ENCODE data around the gene WFDC5.

DNA sequence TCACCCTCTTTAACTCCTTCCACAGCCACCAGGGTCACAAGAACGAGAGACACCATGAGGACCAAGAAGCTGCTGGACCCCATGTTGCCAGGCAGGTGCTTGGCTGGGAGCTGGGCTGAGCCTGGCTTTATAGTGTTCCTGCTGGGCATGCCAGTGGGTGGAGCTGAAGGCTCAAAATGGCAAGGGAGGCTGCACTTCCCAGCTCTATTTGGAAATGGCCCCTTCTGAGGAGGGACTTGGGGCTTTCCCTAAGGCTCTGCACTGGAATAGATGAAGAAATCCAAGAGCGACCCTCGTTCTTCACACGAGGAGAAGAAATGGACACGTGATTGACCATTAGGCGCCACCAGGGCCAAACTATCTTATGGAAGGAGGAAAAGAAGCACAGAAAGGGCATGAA lies 9.4 kb upstream of the WFDC5 start, which contains the start of gene WFDC12:
- TF ChIP-seq CTCF (IDR thresholded peaks at IDR 0.05) (no peak), POLR2A (IDR thresholded peaks at IDR 0.05) (no peak)

Data from lower leg skin (tissue), 3 donors.